Measurements from ENCODE around the gene TKTL1. TPM values are rescaled to one million over a fixed set of nuclear protein-coding genes. Genes with fewer than 3 reads are reported as not detected.
"Not testable (repeated sequence)": the region's sequence is repeated elsewhere in the genome, so short reads cannot be mapped to it uniquely, and the experiment has no call there.

TKTL1 gene
- total RNA-seq, 1 donor from 2014 or later: 1.0 TPM

DNA sequence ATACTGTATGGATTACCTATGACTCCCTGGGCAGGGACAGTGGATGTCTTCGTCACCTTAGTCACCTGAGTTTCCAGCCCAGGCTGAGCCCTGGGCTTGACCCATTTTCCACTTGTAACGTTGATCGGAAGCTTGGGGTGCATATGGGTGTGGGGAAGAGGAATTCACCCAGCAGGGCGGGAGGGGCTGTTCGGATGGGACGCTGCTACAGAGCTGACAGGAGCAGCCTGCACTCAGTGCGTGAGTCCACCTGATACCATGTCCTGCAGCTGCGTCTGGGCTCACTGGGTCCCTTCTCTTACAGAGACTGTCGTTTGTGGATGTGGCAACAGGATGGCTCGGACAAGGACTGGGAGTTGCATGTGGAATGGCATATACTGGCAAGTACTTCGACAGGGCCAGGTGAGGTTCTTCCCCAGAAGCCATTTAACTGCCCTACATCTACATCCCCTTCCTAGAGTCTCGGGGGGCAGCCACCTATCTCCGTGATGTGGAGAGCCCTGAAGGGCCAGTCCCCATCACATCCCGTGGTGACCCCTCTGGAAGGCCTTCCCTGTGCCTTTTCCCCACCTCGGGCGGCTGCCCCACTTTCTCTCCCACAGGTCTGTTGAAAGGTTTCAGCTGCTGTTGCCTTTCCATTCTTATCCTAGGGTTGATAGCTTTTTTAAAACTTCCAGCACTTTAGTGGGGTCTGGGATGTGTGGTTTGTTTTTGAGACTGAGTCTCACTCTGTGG, 13.6 kb downstream of the TKTL1 start:
- intact Hi-C loops (cut with micrococcal nuclease): no loop called here

DNA sequence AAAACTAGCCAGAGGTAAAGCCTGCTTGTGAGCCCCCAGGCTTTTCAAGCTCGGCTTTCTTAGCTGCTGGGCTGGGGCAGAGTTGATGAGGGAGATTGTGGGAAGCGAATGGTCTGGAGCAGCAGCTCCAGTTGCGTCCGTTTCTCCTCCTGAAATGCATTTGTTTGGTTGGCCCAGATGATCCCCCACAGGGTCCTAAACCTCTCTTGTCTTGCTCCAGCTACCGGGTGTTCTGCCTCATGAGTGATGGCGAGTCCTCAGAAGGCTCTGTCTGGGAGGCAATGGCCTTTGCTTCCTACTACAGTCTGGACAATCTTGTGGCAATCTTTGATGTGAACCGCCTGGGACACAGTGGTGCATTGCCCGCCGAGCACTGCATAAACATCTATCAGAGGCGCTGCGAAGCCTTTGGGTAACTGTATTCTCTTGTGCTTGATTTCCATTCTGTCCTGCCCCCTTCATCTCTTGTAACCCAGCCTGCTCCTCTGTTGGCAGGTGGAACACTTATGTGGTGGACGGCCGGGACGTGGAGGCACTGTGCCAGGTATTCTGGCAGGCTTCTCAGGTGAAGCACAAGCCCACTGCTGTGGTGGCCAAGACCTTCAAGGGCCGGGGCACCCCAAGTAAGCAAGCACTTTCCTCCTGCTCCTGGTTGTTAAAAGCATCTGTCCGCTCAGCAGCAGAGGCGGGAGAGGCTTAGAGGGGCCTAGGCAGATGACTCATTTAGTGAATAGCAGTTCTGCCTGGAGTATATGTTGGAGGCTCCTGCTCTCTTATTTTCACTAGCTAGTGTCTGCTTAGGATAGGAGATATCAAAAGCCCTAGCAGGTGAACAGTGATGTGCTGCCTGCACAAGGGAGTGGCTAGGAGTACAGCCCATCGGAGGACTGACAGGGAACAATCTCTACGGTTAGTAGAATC, 15.3 kb downstream of the TKTL1 start:
- intact Hi-C loops (cut with micrococcal nuclease): no loop called here

GRCh38 chrX:154312116-154312515, 16.5 kb downstream of the TKTL1 start:
- intact Hi-C loops (cut with micrococcal nuclease): no loop called here

DNA sequence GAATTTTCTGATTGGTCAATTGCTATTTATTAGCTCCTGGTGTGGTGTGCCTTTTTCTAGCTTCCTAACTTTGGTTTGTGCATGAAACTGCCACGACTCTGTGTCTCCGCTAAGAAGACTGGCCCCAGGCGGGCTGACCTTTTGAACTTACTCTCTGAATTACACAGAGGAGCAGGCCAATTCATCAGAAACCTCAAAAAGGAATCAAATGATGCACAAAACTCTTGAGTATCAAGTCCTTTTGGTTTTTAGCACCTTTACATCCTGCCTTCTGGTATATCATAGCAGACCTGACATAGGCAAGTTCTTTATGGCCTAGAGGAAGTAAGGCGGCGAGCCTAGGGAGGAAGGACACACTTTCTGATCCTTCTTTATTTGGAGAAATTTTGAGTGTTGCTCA, 17.6 kb downstream of the TKTL1 start:
- intact Hi-C loops (cut with micrococcal nuclease): no loop called here

DNA sequence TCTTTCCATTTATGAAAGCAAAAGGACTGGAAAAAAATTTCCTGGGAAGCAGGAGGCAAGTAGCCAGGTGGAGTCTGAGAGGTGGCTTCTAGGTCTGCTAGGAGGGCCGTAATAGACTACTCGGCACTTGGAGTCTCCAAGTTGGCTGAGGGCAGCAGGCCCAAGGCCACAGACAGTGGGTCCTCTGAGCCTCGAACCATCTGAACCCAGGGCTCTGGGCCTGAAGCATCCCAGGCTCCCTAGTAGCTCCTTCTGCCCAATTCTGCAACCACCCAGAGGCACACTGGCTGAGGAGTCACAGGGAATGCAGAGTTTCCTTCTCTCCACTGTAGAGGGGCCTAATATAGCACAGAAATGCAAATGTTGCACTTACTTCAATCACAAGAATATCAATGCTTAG, 19.8 kb downstream of the TKTL1 start:
- intact Hi-C loops (cut with micrococcal nuclease): no loop called here

GRCh38 chrX:154317391-154317995, 21.9 kb downstream of the TKTL1 start:
- intact Hi-C loops (cut with micrococcal nuclease): no loop called here

GRCh38 chrX:154320406-154320805, 24.8 kb downstream of the TKTL1 start:
- intact Hi-C loops (cut with micrococcal nuclease): no loop called here

DNA sequence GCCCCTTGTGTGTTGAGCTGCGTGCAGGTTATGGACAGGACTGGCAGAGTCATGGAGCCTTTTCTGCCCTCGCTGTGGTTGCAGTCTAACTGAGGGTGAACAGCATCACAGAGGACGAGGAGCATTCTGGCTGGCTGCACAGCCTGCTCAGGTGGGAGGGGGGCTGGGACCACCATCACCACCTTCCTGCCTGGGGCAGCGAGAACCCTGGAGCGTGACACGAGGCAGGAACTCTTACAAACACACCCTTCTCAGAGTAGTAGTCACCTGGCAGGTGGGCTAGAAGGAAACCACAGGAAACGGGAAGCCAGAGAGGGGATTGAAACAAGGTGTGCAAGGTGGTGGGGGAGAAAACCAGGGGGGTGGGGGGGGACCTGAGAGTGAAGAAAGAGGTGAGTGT, 25.6 kb downstream of the TKTL1 start:
- intact Hi-C loops (cut with micrococcal nuclease): no loop called here

DNA sequence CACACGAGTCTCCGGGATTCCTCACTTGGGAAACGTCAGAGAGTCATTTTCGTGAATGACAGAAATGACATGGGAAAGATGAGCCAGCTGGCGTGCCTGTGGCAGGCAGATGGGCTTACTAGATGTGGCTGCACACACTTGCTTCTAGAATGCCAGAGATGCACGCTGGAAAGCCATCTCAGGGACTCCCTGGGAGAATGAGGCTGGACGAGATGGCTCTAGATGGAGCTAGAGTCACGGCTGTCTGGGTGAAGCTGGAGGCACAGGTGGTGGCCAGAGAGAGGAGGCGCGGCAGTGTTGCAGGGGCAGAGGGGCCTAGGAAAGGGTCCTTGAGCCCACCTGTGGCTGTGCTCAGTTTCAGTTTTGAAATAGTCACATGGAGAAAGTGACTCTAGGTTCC, 26.0 kb downstream of the TKTL1 start:
- intact Hi-C loops (cut with micrococcal nuclease): no loop called here

DNA sequence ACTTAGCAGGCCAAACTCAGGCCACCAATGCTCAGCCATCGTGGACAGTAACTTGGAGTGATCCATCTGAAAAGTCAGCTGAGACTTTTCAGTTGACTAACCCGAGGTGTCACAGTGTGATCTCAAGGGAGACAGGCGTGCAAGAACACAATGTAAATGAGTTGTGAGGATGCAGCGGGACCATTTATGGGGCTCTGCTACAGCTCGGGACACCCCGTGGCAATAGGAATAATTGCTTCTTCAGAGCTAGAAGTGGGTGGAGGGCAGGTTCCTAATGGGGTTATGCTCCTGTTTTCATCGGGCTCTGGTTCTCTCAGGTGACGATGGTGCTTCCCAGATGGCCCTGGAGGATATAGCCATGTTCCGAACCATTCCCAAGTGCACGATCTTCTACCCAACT, 27.3 kb downstream of the TKTL1 start:
- intact Hi-C loops (cut with micrococcal nuclease): no loop called here

DNA sequence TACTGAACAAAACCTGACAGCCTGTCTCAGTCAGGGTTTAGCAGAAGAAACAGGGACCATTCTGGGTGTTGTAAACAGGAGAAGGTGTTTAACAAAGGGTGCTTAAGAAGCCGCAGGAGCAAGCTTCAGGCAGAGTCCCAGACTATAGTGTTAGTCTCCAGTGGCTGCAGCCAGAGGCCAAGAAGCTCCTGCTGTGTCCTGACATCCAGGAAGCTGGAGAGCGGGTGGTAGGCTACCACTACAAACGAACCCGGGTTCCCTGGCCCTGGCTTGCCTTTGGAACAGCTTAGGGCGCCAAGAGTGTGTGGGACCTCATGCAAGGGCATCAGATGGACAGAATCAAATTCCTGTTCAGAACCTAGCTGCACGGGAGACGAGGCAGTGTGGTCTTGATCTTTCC, 27.9 kb downstream of the TKTL1 start:
- intact Hi-C loops (cut with micrococcal nuclease): no loop called here

- intact Hi-C loops (cut with micrococcal nuclease): no loop called here
Measured at GRCh38 chrX:154325541-154325940, 29.9 kb downstream of the TKTL1 start.

DNA sequence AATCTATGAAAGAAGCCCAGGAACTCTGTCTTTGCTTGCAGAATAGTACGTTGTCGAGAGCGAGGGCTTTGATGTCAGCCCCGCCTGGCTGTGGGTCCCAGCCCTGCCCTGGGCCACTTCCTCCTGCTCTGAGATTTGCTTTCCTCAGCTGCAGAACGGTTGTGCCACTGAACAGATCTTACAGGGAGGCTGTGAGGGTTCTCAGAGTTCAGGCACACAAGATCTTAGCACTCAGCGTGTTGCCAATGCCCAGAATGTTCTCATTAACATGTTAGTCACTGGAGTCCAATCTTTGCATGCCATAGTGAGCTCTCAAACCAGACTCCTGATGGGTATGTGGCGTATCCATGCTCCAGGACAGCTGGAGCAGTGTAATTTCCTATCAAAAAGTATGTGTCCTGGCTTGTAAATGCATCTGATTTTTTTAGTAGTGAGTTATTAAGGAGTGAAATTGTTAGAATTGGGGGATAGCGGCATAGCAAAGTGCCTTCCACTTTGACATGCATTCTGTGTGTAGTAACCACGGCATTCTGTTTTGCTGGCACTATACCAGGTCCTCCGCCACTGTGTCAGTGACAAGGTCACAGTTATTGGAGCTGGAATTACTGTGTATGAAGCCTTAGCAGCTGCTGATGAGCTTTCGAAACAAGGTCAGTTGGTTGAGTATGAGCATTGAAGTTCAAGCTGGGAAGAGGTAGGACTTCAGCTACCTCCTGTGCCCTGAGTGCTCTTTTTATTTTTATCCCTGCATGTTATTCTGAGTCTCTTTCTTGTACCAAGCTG, 31.6 kb downstream of the TKTL1 start:
- intact Hi-C loops (cut with micrococcal nuclease): no loop called here

DNA sequence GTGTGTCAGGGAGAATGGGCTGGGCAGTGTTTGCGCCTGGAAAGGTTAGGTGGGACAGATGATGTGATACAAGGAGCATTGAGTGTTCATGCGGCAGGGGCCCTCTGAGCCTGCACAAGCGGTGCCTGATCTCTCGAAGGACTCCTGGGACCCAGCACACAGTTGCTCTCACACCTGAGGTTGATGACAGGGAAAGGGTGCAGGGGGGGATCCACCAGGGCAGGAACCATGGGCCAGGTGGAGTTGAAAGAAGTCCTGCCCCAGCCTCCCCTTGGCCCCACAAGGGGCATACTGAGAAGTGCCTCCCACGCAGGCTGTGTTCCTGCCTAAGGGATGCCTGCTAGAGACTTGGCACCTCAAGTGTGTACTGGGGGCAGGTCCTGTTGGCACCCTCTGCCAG, 33.1 kb downstream of the TKTL1 start:
- intact Hi-C loops (cut with micrococcal nuclease): no loop called here

DNA sequence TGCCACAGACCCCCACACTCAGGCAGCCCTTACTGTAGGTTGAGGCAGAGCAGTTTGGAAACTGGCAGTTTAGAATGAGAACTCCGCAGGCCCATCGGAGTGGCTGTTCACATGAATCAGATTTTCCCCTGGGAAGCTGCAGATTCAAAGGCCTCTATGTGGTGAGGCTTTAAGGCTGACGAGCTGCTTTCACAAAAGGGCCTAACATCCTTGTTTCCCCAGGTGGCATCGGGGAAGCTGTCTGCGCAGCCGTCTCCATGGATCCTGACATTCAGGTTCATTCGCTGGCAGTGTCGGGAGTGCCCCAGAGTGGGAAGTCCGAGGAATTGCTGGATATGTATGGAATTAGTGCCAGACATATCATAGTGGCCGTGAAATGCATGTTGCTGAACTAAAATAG, 33.7 kb downstream of the TKTL1 start:
- intact Hi-C loops (cut with micrococcal nuclease): no loop called here

- intact Hi-C loops (cut with micrococcal nuclease): no loop called here
Measured at GRCh38 chrX:154332561-154332960, 37.0 kb downstream of the TKTL1 start.

GRCh38 chrX:154333116-154333515, 37.5 kb downstream of the TKTL1 start:
- intact Hi-C loops (cut with micrococcal nuclease): no loop called here

DNA sequence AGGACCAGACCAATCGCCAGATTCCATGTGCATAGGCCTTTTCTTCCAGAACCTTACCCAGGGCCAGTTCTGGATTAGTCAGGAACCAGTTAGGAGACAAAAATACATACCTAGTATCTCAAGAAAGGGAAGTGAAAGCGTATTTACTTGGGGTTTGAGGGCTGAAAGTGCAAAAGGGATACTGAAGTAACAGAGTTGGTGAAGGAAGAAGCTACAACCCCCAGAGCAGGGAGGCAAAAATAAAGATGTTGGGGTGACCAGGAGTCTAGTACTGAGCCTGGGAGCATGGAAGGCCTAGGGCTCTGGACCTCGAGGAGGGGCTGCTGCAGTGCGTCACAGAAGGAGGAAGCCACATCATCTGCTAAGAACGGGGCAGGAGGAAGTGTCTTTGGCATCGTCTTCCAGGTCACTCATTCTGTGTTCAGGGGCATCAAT, 38.3 kb downstream of the TKTL1 start:
- intact Hi-C loops (cut with micrococcal nuclease): no loop called here

- intact Hi-C loops (cut with micrococcal nuclease): no loop called here
Measured at GRCh38 chrX:154334496-154334895, 38.9 kb downstream of the TKTL1 start.

GRCh38 chrX:154341399-154342298, 46.1 kb downstream of the TKTL1 start:
- intact Hi-C loops (cut with micrococcal nuclease): not testable (repeated sequence)

Measured in T-helper 2 cell treated with Interferon-gamma antibody and Interleukin-4, amounts not matched to agents 100 ng/mL and 5 ng/mL, for 36 hours (primary cell).